Fibroblast of mammary gland (primary cell): ENCODE results near the gene ANTXRL.
"Not testable (repeated sequence)": the region's sequence is repeated elsewhere in the genome, so short reads cannot be mapped to it uniquely, and the experiment has no call there.

Source experiments
- DNase-seq: peaks from one replicate; pipeline ENCODE4 v3.0.0-alpha.2; 2010; ENCODE audit warnings: low read depth
- H3K4me3 ChIP-seq: 2 replicates; pipeline ENCODE4 v1.5.1; 2011; ENCODE audit warnings: low read depth, mild to moderate bottlenecking, low read length, moderate library complexity; ENCODE audit not compliant: control insufficient read depth
- CTCF ChIP-seq: conservative IDR thresholded peaks from 2 replicates; pipeline ENCODE4 v1.5.1; 2011; ENCODE audit warnings: low read depth, low read length, inconsistent platforms; ENCODE audit not compliant: control insufficient read depth, insufficient read depth

The ANTXRL gene

GRCh38 chr10:46291817-46292572 lies 5.2 kb downstream of the ANTXRL start:
- no peak for TF ChIP-seq CTCF
- DNase-seq, result no peak
- H3K4me3 ChIP-seq, result no peak overlapping the region

DNA sequence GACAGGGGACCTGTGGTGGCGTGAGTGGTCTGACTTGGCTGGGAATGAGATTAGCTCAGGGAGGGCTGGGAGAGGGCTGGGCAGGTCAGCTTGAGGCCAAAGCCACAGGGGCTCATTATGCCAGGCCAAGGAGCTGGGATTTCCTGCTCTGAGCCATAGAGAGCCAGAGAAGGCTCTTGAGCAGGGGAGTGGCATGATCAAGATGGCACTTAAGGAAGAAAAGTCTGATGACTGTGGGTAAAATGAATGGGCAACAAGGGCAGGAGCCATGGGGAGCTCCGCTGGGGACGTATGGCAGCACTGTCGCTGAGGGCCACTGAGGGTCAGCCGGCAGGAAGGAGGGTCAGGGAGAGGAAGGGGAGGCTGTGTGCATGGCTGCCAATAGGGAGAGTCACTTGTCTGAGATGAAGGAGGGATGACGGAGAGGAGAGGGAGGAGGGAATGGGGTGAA lies 5.8 kb downstream of the ANTXRL start:
- TF ChIP-seq CTCF, result no peak
- no peak overlapping the region for H3K4me3 ChIP-seq
- DNase-seq, result no peak

DNA sequence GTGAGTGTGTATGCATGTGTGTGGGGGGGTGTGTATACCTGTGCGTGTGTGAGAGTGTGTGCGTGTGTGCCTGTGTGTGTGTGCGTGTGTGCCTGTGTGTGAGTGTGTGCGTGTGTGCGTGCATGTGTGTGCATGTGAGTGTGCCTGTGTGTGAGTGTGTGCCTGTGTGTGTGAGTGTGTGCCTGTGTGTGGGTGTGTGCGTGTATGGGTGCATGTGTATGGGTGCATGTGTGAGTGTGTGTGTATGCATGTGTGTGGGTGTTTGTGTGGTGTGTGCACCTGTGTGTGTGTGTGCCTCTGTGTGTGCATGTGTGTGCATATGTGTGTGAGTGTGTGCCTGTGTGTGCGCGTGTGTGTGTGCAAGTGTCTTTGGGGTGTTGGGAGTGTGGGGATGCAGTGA lies 6.4 kb downstream of the ANTXRL start:
- DNase-seq, result no peak
- no peak for TF ChIP-seq CTCF
- H3K4me3 ChIP-seq, result no peak overlapping the region

GRCh38 chr10:46293832-46294640 lies 7.2 kb downstream of the ANTXRL start:
- no peak overlapping the region for H3K4me3 ChIP-seq
- TF ChIP-seq CTCF, result no peak
- DNase-seq, result no peak

- no peak overlapping the region for H3K4me3 ChIP-seq
- TF ChIP-seq CTCF, result no peak
- no peak for DNase-seq
These were observed 7.9 kb downstream of the ANTXRL start for GRCh38 chr10:46294641-46295220.

- not testable (repeated sequence) for DNase-seq, H3K4me3 ChIP-seq
These were observed 8.7 kb downstream of the ANTXRL start for GRCh38 chr10:46295350-46296010.

GRCh38 chr10:46296086-46296485 lies 9.3 kb downstream of the ANTXRL start:
- not testable (repeated sequence) for H3K4me3 ChIP-seq, DNase-seq
